GM18505 (cell line): ENCODE measurements around the gene CLCN7.
"Not testable (repeated sequence)": the region's sequence is repeated elsewhere in the genome, so short reads cannot be mapped to it uniquely, and the experiment has no call there.

Experiments used
- ATAC-seq: cut with Tn5 transposase; IDR thresholded peaks from one replicate; pipeline ENCODE4 v1.9.1; 2021; ENCODE audit not compliant: unreplicated experiment
- POLR2A ChIP-seq: IDR thresholded peaks from 4 replicates; pipeline ENCODE4 v1.6.1; 2011; ENCODE audit warnings: borderline replicate concordance; ENCODE audit not compliant: insufficient read depth, insufficient read length; ENCODE audit errors: extremely low read depth

CLCN7 gene

GRCh38 chr16:1471569-1472194 is 3.1 kb downstream of the CLCN7 start:
- TF ChIP-seq POLR2A, result no peak

GRCh38 chr16:1470481-1471251 is 4.2 kb downstream of the CLCN7 start:
- ATAC-seq, result no peak
- TF ChIP-seq POLR2A, result no peak

More at GRCh38 chr16:1471569-1472194, 3.1 kb downstream of the CLCN7 start:
- ATAC-seq, result no peak

DNA sequence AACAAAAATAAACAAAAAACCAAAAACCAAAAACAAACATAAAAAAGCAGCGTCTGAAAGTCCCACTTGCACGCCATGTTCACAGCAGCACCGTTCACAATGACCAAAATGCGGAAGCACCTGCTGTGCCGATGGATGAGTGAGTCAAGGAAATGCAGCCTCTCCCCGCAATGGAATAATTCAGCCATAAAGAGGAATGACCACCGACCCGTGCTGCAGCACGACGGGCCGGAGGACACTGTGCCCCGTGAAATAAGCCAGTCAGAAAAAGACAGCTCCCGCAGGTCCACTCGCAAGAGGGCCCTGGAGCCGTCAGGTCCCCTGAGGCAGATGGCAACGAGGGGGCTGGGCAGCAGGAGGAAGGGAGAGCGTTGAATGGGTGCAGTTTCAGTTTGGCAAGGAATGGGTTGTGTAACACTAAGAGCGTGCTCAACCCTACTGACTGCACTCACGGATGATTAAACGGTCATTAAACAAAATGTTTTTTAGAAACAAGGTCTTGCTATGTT is 5.1 kb downstream of the CLCN7 start:
- no peak for ATAC-seq

GRCh38 chr16:1469141-1469540 is 5.7 kb downstream of the CLCN7 start:
- ATAC-seq, result not testable (repeated sequence)

More for the DNA sequence above, 5.1 kb downstream of the CLCN7 start:
- TF ChIP-seq POLR2A, result no peak

DNA sequence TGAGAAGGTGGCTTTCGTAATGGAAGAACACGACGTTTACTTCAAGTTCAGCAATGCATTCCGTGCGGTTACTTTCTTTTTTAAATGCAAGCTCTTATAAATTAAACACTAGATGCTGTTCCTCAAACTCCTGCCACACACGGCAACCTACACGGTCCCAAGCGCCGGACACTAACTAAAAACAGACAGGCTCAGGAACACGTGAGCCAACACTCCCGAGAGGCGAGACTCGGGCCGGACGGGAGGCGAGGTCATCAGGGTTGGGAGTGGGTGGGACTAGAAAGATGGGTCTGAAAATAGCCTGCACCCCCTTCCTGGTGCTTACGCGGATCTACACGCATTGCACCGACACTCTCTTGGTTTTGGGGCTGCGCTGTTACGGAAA is 6.4 kb downstream of the CLCN7 start:
- ATAC-seq, result no peak
- no peak for TF ChIP-seq POLR2A

DNA sequence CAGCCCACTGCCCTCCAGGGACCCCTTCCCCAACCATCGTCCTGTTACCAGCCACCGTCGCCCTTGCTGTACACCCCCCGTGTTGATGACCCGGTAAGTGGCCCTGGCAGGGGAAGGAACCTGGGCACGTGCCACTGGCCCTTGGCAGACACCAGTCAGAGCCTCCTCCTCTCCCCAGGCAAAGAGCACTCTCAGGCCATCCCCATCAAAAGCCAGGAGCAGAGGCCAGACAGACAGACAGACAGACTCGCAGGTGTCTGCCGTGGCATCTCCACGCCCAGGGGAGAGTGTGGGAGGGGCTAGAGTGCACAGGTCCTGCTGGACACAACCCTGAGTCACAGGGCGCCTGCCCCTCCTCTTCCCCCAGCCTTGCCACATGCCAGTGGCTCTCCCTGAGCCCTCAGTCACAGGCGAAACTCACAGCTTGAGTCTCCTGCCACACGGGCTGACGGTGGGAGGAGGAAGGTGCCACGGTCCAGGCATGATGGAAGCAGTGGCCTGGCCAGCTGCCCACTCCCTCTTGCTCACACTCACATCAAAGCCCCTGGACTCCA is 7.8 kb downstream of the CLCN7 start:
- ATAC-seq, result no peak
- TF ChIP-seq POLR2A, result no peak

- no peak for TF ChIP-seq POLR2A
- no peak for ATAC-seq
Observed at GRCh38 chr16:1466054-1466453, 8.8 kb downstream of the CLCN7 start.

DNA sequence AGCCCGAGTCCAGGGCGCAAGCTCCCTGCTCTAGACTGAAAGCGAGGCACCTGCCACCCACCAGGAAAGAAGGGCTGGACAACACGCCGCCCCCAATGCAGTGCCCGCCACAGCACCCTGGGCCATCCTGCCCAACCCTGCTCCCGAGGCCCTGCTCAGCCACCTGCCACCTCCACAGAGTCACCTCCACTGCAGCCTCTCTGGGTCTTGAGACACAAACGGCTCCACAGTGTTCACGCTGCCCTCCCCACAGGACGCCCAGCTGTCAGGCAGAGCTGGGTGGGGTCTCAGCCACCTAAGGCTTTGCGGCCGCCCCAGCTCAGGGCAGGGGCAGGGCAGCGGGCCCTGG is 9.3 kb downstream of the CLCN7 start:
- ATAC-seq, result no peak
- TF ChIP-seq POLR2A, result no peak

- no peak for ATAC-seq
- TF ChIP-seq POLR2A, result no peak
Observed at GRCh38 chr16:1464894-1465566, 9.8 kb downstream of the CLCN7 start.

DNA sequence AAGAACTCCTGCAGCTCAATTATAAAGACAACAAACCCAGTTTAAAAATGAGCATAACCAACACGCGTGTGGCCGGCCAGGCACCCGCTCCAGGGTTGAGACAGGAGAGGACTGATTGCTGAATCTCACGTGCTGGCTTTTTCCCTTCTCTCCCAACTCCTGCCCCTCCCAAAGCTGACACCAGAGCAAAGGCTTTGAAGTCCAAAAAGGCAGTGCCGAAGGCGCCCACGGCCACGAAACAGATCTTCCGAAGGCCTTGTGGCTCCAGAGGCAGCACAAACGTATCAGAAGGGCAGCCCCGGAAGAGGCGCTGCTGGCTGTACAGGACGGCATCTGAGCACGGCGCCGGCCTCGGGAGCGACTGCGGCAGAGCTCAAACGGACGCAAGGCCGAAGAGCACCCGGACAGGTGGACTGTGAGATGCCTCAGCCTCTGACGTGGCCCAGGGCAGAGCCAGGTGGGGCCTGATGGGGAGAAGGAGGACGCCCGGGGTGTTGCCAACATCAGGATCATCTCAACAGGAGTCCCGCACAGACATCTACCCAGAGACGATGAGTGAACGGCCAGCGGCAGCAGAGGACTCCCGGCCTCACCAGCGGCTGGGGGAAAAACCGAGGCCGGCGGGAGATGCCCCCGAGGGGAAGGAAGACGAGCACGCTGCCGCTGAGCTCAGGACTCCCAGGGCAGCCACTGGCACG is 10.5 kb downstream of the CLCN7 start:
- no peak for ATAC-seq
- TF ChIP-seq POLR2A, result no peak

DNA sequence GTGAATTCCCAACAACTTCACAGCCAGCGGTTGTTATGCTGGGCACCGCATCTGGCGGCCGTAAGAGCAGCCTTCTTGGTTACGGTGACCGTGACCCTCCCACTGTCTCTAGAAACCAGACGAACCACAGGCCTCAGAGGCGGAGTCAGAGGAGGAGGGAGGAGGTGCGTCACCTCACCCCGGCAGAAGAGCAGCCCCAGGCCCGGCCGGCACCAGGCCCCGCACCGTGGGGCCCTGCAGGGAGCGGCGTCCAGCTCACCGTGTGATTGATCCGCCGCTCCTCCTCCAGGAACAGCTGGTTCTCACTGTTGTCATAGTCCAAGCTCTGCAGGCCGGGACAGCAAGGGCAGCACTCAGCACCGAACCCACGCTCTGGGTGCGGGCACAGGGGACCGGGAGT is 13.7 kb downstream of the CLCN7 start:
- TF ChIP-seq POLR2A, result no peak
- ATAC-seq, result no peak

DNA sequence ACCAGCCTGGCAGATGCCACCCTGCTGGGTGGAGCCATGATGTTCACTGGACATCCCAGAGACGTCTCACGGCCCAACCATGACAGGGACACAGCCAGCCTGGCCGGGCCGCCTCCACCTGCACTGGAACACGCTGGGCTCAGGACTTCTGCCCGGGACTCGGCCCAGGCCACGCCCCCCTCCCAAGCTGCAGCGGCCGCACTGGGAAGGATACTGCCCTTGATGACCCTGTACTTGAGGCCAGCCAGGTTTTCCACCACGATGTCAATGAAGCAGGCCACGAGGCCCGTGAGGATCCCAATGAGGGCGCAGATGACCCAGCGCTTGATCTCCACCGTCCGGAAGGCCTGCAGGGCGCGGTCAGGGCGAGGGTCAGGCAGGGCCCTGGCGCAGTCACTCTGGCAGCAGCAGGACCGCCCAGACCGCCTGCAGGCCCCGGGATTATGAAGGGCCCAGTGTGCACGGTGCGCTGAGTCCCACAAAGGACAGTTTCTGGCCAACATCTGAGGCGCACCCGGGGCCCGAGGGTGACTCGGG is 14.2 kb downstream of the CLCN7 start:
- TF ChIP-seq POLR2A, result no peak
- no peak for ATAC-seq

DNA sequence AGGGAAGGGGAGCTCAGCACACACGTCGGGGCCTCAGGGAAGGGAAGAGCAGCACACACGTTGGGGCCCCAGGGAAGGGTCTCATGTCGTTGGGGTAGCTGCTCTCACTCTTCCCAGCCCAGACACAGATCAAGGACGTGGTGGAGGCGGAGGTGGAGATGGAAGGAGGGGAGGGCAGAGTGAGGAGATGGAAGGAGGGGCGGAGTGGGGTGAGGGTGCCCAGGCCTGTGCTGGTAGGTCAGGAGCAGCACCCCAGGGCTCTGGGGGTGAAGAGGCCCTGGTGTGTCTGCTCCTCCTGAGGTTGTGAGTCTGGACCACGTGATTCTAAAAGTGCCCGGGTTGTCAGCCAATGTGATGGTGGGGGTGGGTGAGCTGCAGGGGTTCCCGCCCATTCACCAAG is 14.9 kb downstream of the CLCN7 start:
- ATAC-seq, result no peak

GRCh38 chr16:1458977-1459341 is 15.9 kb downstream of the CLCN7 start:
- ATAC-seq, result no peak
- no peak for TF ChIP-seq POLR2A

More for the DNA sequence above, 14.9 kb downstream of the CLCN7 start:
- no peak for TF ChIP-seq POLR2A
